Upper lobe of left lung (tissue), 6 donors: Measurements from ENCODE around the gene PLEKHA1. TPM values are rescaled to one million over a fixed set of nuclear protein-coding genes. Genes with fewer than 3 reads are reported as not detected.

Source experiments
- ATAC-seq, 2 donors: fragments of 200-7000 bp; cut with Tn5 transposase; one replicate each; pipeline ENCODE4 v1.9.1; 2022; ENCODE audit warnings: mild to moderate bottlenecking in 2 of 2, moderate library complexity in 2 of 2; ENCODE audit not compliant: low FRiP score in 2 of 2
- DNase-seq, 2 donors: peaks; one replicate each; pipeline ENCODE4 v3.0.0-alpha.2; 2019 to 2020
- H3K27ac ChIP-seq, 4 donors: fragments of 200-600 bp; sonication (generic); one replicate each; pipeline ENCODE4 v1.5.1; 2016 to 2019
- H3K27me3 ChIP-seq, 4 donors: fragments of 200-600 bp; sonication (generic); one replicate each; pipeline ENCODE4 v1.5.1; 2017 to 2019
- H3K36me3 ChIP-seq, 4 donors: fragments of 200-600 bp; sonication (generic); one replicate each; pipeline ENCODE4 v1.5.1; 2016 to 2019
- H3K4me1 ChIP-seq, 4 donors: fragments of 200-600 bp; sonication (generic); one replicate each; pipeline ENCODE4 v1.5.1; 2018 to 2019
- H3K4me3 ChIP-seq, 4 donors: fragments of 200-600 bp; sonication (generic); one replicate each; pipeline ENCODE4 v1.5.1; 2017 to 2019; ENCODE audit warnings: mild to moderate bottlenecking in 2 of 4, moderate library complexity in 1 of 4
- H3K9me3 ChIP-seq, 4 donors: fragments of 200-600 bp; sonication (generic); one replicate each; pipeline ENCODE4 v1.5.1; 2018 to 2019
- CTCF ChIP-seq, 6 experiments: fragments of 450-650 bp in 4 of 6; fragments of 200-600 bp in 2 of 6; sonication (generic) in 2 of 6; IDR thresholded peaks; one replicate each; pipeline ENCODE4 v1.5.1; 2016 to 2019; ENCODE audit warnings: antibody characterized with exemption in 6 of 6
- EP300 ChIP-seq, 4 donors: sonication (generic); formaldehyde crosslinking; IDR thresholded peaks; one replicate each; pipeline ENCODE4 v1.5.1; 2017; ENCODE audit warnings: antibody characterized with exemption in 4 of 4, control low read depth in 2 of 4
- POLR2A ChIP-seq, 4 donors: fragments of 450-650 bp; IDR thresholded peaks; one replicate each; pipeline ENCODE4 v1.5.1; 2016 to 2017; ENCODE audit warnings: antibody characterized with exemption in 4 of 4, mild to moderate bottlenecking in 2 of 4
- POLR2AphosphoS5 ChIP-seq, 2 donors: sonication (generic); formaldehyde crosslinking; IDR thresholded peaks; one replicate each; pipeline ENCODE4 v1.5.1; 2017; ENCODE audit warnings: antibody characterized with exemption in 2 of 2
- WGBS, 2 donors: methylation state at CpG; one replicate each; pipeline ENCODE4 v1.1.5; 2017 to 2018; 5-methylcytosine and 5-hydroxymethylcytosine counted together
- total RNA-seq, 6 donors: library from RNA; depleted of rRNA in 4 of 6; stranded (reverse); fragments of >200 nt in 4 of 6; gene quantifications; one replicate each; pipeline versions ENCODE4 v1.1.0 to v1.2.1, GENCODE V29; 2016 to 2021
- donor health status: DM: no; HTN: no; CAD: no; lungs with moderate emphysema.
- donor health status: DM: no; HTN: yes; CAD: no; lungs with severe emphysema.

The PLEKHA1 gene
- total RNA-seq, 6 donors from 2014 or later, result 29.5 to 78.4 (median 43.7) TPM

- Histone ChIP-seq H3K4me1 (peaks cover 20 to 39% (median 29%) of the 10 kb centered on the region in 4 donors), H3K4me3 (no peak overlapping the region), H3K27me3 (no peaks in the 10 kb centered on the region), H3K27ac (peak overlapping the region in 2 of 4 donors; percentile 36 to 53), H3K9me3 (no peaks in the 10 kb centered on the region), H3K36me3 (peaks cover 0 to 37% (median 5%) of the 10 kb centered on the region in 4 donors)
- DNase-seq (no peak), ATAC-seq (peak in 1 of 2 donors; percentile 54)
- 66 to 90% methylated on average over 3 of the region's 3 CpGs for WGBS, 2 donors
- TF ChIP-seq CTCF (IDR thresholded peaks at IDR 0.05) (no peak), POLR2AphosphoS5 (IDR thresholded peaks at IDR 0.05) (peak in 1 of 2 donors; percentile 11)
Observed at GRCh38 chr10:122419876-122420623, 45.5 kb downstream of the PLEKHA1 start.

- H3K9me3 ChIP-seq, result no peaks in the 10 kb centered on the region
- no peaks in the 10 kb centered on the region for H3K27me3 ChIP-seq
- peak overlapping the region in 2 of 4 donors; percentile 36 to 53 for H3K27ac ChIP-seq
- no peak for ATAC-seq
- peaks cover 0 to 36% (median 5%) of the 10 kb centered on the region in 4 donors for H3K36me3 ChIP-seq
- no peak for DNase-seq
- 89 to 93% methylated on average over 3 of the region's 3 CpGs for WGBS, 2 donors
- H3K4me1 ChIP-seq, result peaks cover 20 to 39% (median 29%) of the 10 kb centered on the region in 4 donors
- H3K4me3 ChIP-seq, result no peak overlapping the region
- no peak for TF ChIP-seq POLR2AphosphoS5 (IDR thresholded peaks at IDR 0.05)
- no peak for TF ChIP-seq POLR2A (IDR thresholded peaks at IDR 0.05)
- no peak for TF ChIP-seq EP300 (IDR thresholded peaks at IDR 0.05)
- no peak for TF ChIP-seq CTCF (IDR thresholded peaks at IDR 0.05)
Observed at GRCh38 chr10:122420624-122421007, 46.1 kb downstream of the PLEKHA1 start.

GRCh38 chr10:122421054-122421625 lies 46.6 kb downstream of the PLEKHA1 start:
- H3K9me3 ChIP-seq, result no peaks in the 10 kb centered on the region
- DNase-seq (no peak), ATAC-seq (no peak)
- TF ChIP-seq EP300 (IDR thresholded peaks at IDR 0.05), result no peak
- no peak for TF ChIP-seq CTCF (IDR thresholded peaks at IDR 0.05)
- no peak for TF ChIP-seq POLR2AphosphoS5 (IDR thresholded peaks at IDR 0.05)
- no peak for TF ChIP-seq POLR2A (IDR thresholded peaks at IDR 0.05)
- H3K27ac ChIP-seq, result peak overlapping the region in 2 of 4 donors; percentile 36 to 53
- no peaks in the 10 kb centered on the region for H3K27me3 ChIP-seq
- H3K36me3 ChIP-seq, result peaks cover 0 to 32% (median 4%) of the 10 kb centered on the region in 4 donors
- peaks cover 20 to 39% (median 29%) of the 10 kb centered on the region in 4 donors for H3K4me1 ChIP-seq
- H3K4me3 ChIP-seq, result no peak overlapping the region
- WGBS, 2 donors, result 75 to 78% methylated on average over 3 of the region's 3 CpGs

GRCh38 chr10:122421742-122422141 lies 47.2 kb downstream of the PLEKHA1 start:
- no peaks in the 10 kb centered on the region for H3K9me3 ChIP-seq
- peaks cover 17 to 36% (median 27%) of the 10 kb centered on the region in 4 donors for H3K4me1 ChIP-seq
- no peaks in the 10 kb centered on the region for H3K27me3 ChIP-seq
- peaks cover 0 to 26% (median 3%) of the 10 kb centered on the region in 4 donors for H3K36me3 ChIP-seq
- ATAC-seq (no peak), DNase-seq (no peak)
- H3K27ac ChIP-seq, result peak overlapping the region in 1 of 4 donors; percentile 53
- TF ChIP-seq EP300 (IDR thresholded peaks at IDR 0.05) (no peak), POLR2A (IDR thresholded peaks at IDR 0.05) (no peak), CTCF (IDR thresholded peaks at IDR 0.05) (no peak), POLR2AphosphoS5 (IDR thresholded peaks at IDR 0.05) (no peak)
- no peak overlapping the region for H3K4me3 ChIP-seq
